ENCODE data around the gene MACROD2.

MACROD2 gene

GRCh38 chr20:15867899-15868298 lies 1872.6 kb downstream of the MACROD2 start:
- H3K4me3 ChIP-seq (ENCODE audit: low read length) = no peak overlapping the region
- 0 out of 2 replicates have a peak, but pooled peaks have one; percentile 10 for TF ChIP-seq CTCF (conservative IDR thresholded peaks at IDR 0.05; ENCODE audit: low read length)
- DNase-seq (ENCODE audit: low read depth) = no peak

GRCh38 chr20:15875446-15875845 lies 1880.1 kb downstream of the MACROD2 start:
- H3K4me3 ChIP-seq (ENCODE audit: low read length) = no peak overlapping the region
- DNase-seq (ENCODE audit: low read depth) = no peak
- no peak for TF ChIP-seq CTCF (conservative IDR thresholded peaks at IDR 0.05; ENCODE audit: low read length)

GRCh38 chr20:15882553-15882952 lies 1887.2 kb downstream of the MACROD2 start:
- TF ChIP-seq CTCF (conservative IDR thresholded peaks at IDR 0.05; ENCODE audit: low read length) = no peak
- no peak overlapping the region for H3K4me3 ChIP-seq (ENCODE audit: low read length)
- DNase-seq (ENCODE audit: low read depth) = peak; percentile 13

GRCh38 chr20:15886250-15886649 lies 1890.9 kb downstream of the MACROD2 start:
- no peak for TF ChIP-seq CTCF (conservative IDR thresholded peaks at IDR 0.05; ENCODE audit: low read length)
- H3K4me3 ChIP-seq (ENCODE audit: low read length) = no peak overlapping the region
- DNase-seq (ENCODE audit: low read depth) = no peak

- H3K4me3 ChIP-seq (ENCODE audit: low read length) = no peak overlapping the region
- no peak for DNase-seq (ENCODE audit: low read depth)
- TF ChIP-seq CTCF (conservative IDR thresholded peaks at IDR 0.05; ENCODE audit: low read length) = no peak
These were observed 1892.1 kb downstream of the MACROD2 start for GRCh38 chr20:15887387-15887786.

GRCh38 chr20:15889061-15889460 lies 1893.7 kb downstream of the MACROD2 start:
- no peak overlapping the region for H3K4me3 ChIP-seq (ENCODE audit: low read length)
- no peak for DNase-seq (ENCODE audit: low read depth)
- TF ChIP-seq CTCF (conservative IDR thresholded peaks at IDR 0.05; ENCODE audit: low read length) = no peak

GRCh38 chr20:15889514-15890256 lies 1894.4 kb downstream of the MACROD2 start:
- H3K4me3 ChIP-seq (ENCODE audit: low read length) = no peak overlapping the region
- no peak for TF ChIP-seq CTCF (conservative IDR thresholded peaks at IDR 0.05; ENCODE audit: low read length)
- no peak for DNase-seq (ENCODE audit: low read depth)
